ENCODE results near the gene TMEM132C.

Gene TMEM132C

DNA sequence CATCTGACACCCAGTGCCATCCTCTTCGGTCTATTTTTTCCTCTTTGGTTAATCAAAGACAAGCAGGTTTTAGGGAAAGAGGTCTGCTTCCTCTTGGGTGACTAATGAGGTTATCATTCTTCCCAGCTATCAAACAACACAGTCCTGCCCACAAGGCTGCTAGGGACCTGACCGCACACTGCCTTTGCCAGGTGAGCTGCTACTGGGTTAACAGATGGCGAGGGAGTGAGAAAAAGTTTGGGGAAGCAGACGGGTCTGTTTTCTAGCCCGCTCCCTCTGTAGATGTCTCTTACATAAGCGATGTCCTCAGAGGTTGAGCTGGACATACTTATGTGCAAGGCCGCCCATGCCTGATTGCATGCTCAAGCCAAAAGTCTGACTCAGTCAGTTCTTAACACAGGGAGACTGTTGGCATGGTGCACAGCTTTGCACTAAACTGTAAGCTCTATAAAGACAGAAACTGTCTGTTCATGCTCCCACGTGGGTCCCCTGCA, 462.7 kb downstream of the TMEM132C start:
- FAIRE-seq = no peak

DNA sequence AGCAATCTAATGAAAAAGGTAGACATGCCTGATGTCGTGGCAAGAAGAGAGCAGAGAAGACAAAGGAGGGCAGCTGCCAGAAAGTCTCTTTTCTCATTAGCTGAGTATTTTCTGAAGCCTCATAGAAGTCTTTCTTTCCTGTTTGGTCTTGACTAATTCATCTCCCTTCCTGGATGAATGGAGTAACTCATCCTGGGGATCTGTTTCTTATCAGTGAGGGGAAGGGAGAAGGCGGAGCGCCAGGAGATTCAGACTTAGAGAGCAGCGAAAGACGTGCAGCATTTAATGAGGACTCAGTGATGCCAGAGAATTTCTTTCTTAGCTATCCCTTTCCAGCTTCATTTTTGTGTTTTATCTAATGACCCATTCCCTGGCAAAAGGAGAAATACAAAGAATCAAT, 467.4 kb downstream of the TMEM132C start:
- no peak for FAIRE-seq

DNA sequence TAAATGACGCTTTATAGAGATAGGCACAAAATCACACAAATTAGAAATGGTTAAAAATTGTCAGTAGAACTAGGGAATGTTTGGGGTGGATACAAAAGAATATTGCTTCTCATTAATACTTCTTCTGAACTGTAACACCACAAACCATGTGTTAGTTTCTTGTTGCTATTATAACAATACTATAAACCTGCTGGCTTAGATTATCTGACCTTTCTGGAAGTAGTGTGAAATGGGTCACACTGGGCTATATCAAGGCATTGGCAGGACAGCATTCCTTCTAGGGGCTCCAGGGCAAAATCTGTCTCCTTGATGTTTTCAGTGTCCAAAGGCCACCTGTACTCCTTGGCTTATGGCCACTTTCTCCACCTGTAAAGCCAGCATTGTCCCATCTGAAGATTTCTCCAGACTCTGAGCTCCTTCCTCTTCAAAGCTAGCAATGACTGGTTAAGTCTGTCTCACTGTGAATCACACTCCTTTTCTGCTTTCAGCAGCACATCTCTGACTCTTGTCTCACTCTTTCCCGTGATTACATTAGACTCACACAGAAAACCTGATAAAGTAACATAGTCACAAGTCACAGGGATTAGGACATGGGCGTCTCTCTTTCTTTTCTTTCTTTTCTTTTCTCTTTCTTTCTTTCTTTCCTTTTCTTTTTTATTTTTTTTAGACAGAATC, 470.5 kb downstream of the TMEM132C start:
- no peak for FAIRE-seq

DNA sequence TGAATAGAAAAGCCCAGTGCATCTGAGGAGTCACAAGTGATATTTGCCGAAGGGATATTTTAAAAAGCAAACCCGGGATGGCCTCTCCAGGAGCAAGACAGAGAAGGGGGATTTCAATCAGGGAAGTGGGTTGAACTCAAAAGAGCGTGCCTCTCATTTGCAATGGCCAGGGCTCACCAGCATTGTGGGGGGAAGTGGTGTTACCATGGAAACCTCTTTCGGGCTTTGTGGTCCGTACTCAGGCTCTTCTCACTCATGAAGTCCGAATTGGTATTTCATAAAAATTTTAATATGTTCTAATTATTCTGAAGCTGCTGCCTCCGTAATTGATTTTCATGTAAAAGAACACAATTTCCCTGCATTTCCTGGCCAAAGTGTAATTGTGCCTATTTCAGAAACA, 476.9 kb downstream of the TMEM132C start:
- no peak for FAIRE-seq

DNA sequence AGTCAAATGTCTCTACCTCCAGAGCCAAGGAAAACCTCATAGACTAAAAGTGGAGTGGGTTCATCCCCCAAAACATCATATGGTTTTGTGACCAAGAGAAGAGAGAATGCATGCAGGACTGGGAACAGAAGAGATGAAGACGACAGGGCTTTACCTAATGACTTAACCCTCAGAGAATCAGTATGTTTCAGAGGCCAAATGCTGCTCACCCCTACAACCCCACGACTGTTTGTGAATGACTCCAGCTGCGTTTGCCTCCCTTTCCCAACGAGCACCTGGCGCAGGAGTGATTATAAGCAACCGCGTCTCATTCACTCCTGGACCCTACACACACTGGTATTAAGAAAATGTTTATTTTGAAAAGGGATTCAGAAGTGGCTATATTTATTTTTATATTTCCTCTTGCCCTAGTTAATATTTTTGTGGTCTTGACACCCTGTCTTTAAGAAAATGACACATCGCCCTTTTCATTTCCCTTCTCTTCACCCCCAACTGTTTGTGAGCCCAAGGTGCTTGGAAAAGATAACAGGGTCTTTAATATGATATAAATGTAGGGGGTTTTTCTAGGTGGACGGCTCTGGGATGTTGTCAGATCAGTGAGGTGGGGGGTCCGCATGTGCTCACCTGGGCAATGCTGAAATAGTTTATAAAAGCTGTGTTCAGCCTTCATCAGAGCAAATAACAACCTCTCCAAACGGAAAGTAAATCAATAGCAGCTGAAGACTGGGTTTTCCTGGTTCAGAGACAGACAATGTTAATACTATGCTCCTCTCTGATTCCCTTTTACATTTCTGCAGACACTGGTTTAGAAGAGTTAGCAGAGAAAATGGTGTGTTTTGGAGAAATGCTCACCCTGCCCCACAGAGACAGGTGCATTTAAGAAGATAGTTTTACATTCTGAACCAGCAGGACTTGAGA, 479.1 kb downstream of the TMEM132C start:
- no peak for FAIRE-seq

DNA sequence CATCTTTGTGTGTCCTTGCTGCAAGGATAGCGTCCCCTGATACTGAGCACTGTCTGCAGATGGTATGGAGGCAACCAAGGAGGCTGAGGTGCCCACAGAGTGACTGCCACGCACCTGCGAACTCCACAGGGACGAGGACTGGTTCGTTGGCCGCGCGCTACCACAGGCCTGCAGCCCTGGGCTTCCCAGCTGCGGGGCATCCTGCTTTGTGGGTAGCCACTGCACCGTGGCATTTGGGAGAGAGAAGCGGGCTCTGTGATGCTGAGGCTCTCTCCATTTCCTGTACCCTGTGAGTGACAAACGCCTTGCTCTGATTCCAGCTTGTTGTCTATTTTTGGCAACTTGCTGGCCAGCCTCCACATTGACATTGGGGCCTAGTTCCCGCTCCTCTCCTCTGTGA, 480.5 kb downstream of the TMEM132C start:
- FAIRE-seq = no peak

DNA sequence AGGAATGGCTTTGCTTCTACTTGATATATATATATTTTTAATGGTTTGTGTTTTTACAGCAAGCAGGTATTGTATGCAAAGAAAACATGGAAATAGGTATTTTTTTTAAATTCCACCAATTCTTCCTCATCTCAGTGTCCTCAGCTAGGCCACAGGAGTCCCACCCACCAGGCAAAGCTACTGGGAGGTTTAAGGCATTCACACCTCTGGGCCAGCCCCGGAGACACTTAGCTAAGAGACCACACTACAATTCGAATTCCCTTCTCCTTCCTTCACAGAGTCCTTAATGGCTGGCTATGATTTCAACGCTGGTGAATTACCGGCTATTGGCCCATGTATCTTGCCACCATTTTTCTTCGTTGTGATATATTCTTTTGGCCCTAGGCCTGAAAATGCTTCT, 485.4 kb downstream of the TMEM132C start:
- no peak for FAIRE-seq

DNA sequence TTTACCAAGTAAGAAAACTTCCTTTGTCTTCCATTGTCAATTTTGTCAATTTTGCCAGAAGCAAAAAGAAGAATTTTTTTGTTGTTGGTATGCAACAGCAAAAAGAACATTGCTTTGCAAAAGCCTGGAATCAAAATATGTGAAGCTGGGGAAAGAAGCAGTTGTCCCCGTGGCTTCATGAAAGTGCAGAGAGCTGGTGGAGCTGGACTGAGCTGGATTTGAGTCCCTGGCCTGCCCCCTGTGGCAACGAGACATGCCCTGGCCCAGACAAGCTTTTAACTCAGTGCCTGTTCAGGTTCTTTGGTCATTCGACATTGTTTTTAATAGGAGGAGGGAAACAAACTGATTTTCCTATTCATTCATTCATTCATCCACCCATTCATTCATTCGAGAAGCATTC, 486.5 kb downstream of the TMEM132C start:
- FAIRE-seq = no peak

DNA sequence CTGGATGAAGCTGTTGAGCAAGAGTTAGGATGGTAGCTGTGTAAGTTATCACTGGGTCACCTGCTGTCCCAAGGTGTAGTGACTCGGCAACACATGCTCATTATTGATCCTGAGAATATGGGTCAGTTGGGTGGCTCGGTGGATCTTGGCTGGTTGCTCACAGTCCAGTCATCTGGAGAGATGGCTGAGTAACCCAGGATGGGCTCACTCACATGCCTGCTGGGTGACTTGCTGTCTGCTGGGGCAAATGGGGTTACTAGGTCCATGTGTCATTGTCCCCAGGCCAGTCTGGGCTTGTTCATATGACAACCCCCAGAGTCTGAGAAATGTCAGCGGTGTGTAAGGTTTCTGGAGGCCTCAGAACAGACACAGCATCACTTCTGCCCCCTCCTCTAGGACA, 487.3 kb downstream of the TMEM132C start:
- no peak for FAIRE-seq

DNA sequence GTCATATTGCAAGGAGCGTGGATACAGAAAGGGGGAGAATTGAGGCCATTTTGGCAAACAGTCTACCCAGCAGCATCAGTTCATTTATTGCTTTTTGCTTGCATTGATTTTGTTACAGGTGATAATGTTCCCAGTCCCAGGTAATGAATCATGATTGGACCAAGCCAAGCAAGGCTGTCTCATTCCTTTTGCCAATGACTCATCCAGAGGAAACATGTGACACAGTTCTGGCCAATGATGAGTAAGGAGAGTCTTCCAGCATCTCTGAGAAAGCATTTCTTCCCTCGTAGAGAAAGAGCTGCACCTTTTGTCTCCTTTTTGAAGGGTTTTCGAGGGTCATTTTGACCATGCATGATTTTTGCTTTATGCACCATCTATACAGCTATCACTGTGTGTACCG, 488.6 kb downstream of the TMEM132C start:
- no peak for FAIRE-seq

All from A204.1 (cell line).